ENCODE results near the gene MRPS34. TPM values are rescaled to one million over a fixed set of nuclear protein-coding genes. Genes with fewer than 3 reads are reported as not detected.

Gene MRPS34
- total RNA-seq, 1 experiment from 2014 or later, result 109 TPM

GRCh38 chr16:1766231-1766630 lies 6.7 kb downstream of the MRPS34 start:
- no peak overlapping the region for H3K4me3 ChIP-seq (ENCODE audit: low read depth, low read length)
- no peaks in the 10 kb centered on the region for H3K4me1 Mint-ChIP-seq (ENCODE audit: low read depth, unreplicated experiment)
- POLR2A ChIA-PET, result no interaction called here
- no TSS peak for BruUV-seq (replicated peaks)
- CTCF ChIA-PET, result no interaction called here
- H3K9me3 ChIP-seq, result no peaks in the 10 kb centered on the region
- H3K36me3 ChIP-seq (ENCODE audit: control insufficient read depth, insufficient read depth, low read length), result no peaks in the 10 kb centered on the region
- no peak overlapping the region for H3K4me3 Mint-ChIP-seq (ENCODE audit: unreplicated experiment)
- no peaks in the 10 kb centered on the region for H3K27me3 ChIP-seq (replicated peaks; ENCODE audit: control insufficient read depth, insufficient read depth, low read length)
- no peaks in the 10 kb centered on the region for H3K9me3 Mint-ChIP-seq (ENCODE audit: unreplicated experiment)
- intact Hi-C loops (cut with micrococcal nuclease; ENCODE audit: unreplicated experiment), result no loop called here
- no peak overlapping the region for H3K27ac Mint-ChIP-seq (ENCODE audit: unreplicated experiment)
- H3K36me3 Mint-ChIP-seq (ENCODE audit: insufficient read depth, unreplicated experiment), result peaks cover 49% of the 10 kb centered on the region
- TF ChIP-seq CTCF (IDR thresholded peaks at IDR 0.05; ENCODE audit: insufficient read depth in 1 of 2, low read depth in 1 of 2, low read length in 1 of 2, severe bottlenecking in 1 of 2, unreplicated experiment in 1 of 2), result no peak
- H3K27me3 Mint-ChIP-seq (ENCODE audit: insufficient read depth, unreplicated experiment), result no peaks in the 10 kb centered on the region
- no peak for DNase-seq
- no peaks in the 10 kb centered on the region for H3K4me1 ChIP-seq

GRCh38 chr16:1765826-1766225 lies 7.1 kb downstream of the MRPS34 start:
- Histone ChIP-seq H3K9me3 (no peaks in the 10 kb centered on the region), H3K4me3 (ENCODE audit: low read depth, low read length) (no peak overlapping the region), H3K4me1 (no peaks in the 10 kb centered on the region), H3K27me3 (replicated peaks; ENCODE audit: control insufficient read depth, insufficient read depth, low read length) (no peaks in the 10 kb centered on the region), H3K36me3 (ENCODE audit: control insufficient read depth, insufficient read depth, low read length) (no peaks in the 10 kb centered on the region)
- DNase-seq, result no peak
- POLR2A ChIA-PET, result no interaction called here
- no peak for TF ChIP-seq CTCF (IDR thresholded peaks at IDR 0.05; ENCODE audit: insufficient read depth in 1 of 2, low read depth in 1 of 2, low read length in 1 of 2, severe bottlenecking in 1 of 2, unreplicated experiment in 1 of 2)
- peaks cover 53% of the 10 kb centered on the region for H3K36me3 Mint-ChIP-seq (ENCODE audit: insufficient read depth, unreplicated experiment)
- CTCF ChIA-PET, result no interaction called here
- no TSS peak for BruUV-seq (replicated peaks)
- H3K9me3 Mint-ChIP-seq (ENCODE audit: unreplicated experiment), result no peaks in the 10 kb centered on the region
- no peak overlapping the region for H3K4me3 Mint-ChIP-seq (ENCODE audit: unreplicated experiment)
- H3K4me1 Mint-ChIP-seq (ENCODE audit: low read depth, unreplicated experiment), result no peaks in the 10 kb centered on the region
- no peaks in the 10 kb centered on the region for H3K27me3 Mint-ChIP-seq (ENCODE audit: insufficient read depth, unreplicated experiment)
- intact Hi-C loops (cut with micrococcal nuclease; ENCODE audit: unreplicated experiment), result no loop called here
- no peak overlapping the region for H3K27ac Mint-ChIP-seq (ENCODE audit: unreplicated experiment)

- no TSS peak for BruUV-seq (replicated peaks)
- ChIA-PET CTCF (no interaction called here), POLR2A (no interaction called here)
- Mint-ChIP-seq H3K36me3 (ENCODE audit: insufficient read depth, unreplicated experiment) (peaks cover 51% of the 10 kb centered on the region), H3K4me1 (ENCODE audit: low read depth, unreplicated experiment) (no peaks in the 10 kb centered on the region), H3K27ac (ENCODE audit: unreplicated experiment) (no peak overlapping the region), H3K9me3 (ENCODE audit: unreplicated experiment) (no peaks in the 10 kb centered on the region), H3K4me3 (ENCODE audit: unreplicated experiment) (no peak overlapping the region), H3K27me3 (ENCODE audit: insufficient read depth, unreplicated experiment) (no peaks in the 10 kb centered on the region)
- no peak for DNase-seq
- Histone ChIP-seq H3K36me3 (ENCODE audit: control insufficient read depth, insufficient read depth, low read length) (no peaks in the 10 kb centered on the region), H3K4me3 (ENCODE audit: low read depth, low read length) (no peak overlapping the region), H3K27me3 (replicated peaks; ENCODE audit: control insufficient read depth, insufficient read depth, low read length) (no peaks in the 10 kb centered on the region), H3K9me3 (no peaks in the 10 kb centered on the region), H3K4me1 (no peaks in the 10 kb centered on the region)
- no peak for TF ChIP-seq CTCF (IDR thresholded peaks at IDR 0.05; ENCODE audit: insufficient read depth in 1 of 2, low read depth in 1 of 2, low read length in 1 of 2, severe bottlenecking in 1 of 2, unreplicated experiment in 1 of 2)
- intact Hi-C loops (cut with micrococcal nuclease; ENCODE audit: unreplicated experiment), result no loop called here
Measured at GRCh38 chr16:1764971-1765370, 8.0 kb downstream of the MRPS34 start.

Measured in Caco-2 (cell line).